Body of pancreas (tissue), 4 donors: Measurements from ENCODE around the gene EMID1.

ENCODE experiments used
- POLR2A ChIP-seq, 3 donors: fragments of 450-650 bp; IDR thresholded peaks; one replicate each; pipeline ENCODE4 v1.6.1; 2016; ENCODE audit warnings: antibody characterized with exemption in 3 of 3, mild to moderate bottlenecking in 2 of 3
- TF ChIP-seq, protein P1 (sequence below), 7 experiments: fragments of 450-650 bp in 4 of 7; fragments of 200-600 bp in 3 of 7; sonication (generic) in 3 of 7; IDR thresholded peaks; one replicate each; pipeline ENCODE4 v1.5.1; 2016 to 2019; ENCODE audit warnings: antibody characterized with exemption in 7 of 7

DNA sequence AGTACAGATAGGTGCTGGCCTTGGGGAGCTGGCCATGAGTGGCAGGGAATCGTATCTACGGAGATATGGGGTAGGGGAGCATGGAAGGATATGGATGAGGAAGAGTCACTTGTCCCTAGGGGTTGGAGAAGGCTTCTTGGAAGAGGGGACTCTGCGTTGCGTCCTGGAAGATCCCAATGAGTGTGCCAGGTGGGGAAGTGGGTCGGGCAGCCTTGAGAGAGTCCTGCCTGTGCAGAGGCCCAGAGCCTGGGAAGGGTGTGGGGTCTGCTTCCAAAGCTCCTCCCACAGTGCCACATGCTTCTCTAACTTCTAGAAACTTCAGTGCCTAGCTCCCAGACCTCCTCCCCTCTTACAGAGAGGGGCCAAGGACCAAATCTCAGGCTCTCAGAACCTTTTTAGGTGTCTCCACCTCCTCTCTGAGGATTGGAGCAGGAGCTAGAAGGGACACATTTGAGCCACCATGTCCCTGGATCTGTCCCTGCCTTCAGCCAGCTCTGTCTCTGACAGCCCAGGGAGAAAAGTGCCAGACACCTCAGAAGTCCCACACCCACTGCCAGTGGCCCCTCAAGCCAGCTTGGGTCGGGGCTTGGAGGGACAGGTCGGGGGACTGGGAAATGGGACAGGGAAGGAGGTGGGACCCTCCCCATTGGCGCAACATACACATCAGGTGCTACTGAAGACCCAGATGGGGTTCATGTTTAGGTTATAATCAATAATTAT lies 51.1 kb downstream of the EMID1 start:
- TF ChIP-seq, protein P1, sequence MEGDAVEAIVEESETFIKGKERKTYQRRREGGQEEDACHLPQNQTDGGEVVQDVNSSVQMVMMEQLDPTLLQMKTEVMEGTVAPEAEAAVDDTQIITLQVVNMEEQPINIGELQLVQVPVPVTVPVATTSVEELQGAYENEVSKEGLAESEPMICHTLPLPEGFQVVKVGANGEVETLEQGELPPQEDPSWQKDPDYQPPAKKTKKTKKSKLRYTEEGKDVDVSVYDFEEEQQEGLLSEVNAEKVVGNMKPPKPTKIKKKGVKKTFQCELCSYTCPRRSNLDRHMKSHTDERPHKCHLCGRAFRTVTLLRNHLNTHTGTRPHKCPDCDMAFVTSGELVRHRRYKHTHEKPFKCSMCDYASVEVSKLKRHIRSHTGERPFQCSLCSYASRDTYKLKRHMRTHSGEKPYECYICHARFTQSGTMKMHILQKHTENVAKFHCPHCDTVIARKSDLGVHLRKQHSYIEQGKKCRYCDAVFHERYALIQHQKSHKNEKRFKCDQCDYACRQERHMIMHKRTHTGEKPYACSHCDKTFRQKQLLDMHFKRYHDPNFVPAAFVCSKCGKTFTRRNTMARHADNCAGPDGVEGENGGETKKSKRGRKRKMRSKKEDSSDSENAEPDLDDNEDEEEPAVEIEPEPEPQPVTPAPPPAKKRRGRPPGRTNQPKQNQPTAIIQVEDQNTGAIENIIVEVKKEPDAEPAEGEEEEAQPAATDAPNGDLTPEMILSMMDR (IDR thresholded peaks at IDR 0.05), result no peak
- no peak for TF ChIP-seq POLR2A (IDR thresholded peaks at IDR 0.05)
